ENCODE measurements around the gene TRAPPC10.

The TRAPPC10 gene

DNA sequence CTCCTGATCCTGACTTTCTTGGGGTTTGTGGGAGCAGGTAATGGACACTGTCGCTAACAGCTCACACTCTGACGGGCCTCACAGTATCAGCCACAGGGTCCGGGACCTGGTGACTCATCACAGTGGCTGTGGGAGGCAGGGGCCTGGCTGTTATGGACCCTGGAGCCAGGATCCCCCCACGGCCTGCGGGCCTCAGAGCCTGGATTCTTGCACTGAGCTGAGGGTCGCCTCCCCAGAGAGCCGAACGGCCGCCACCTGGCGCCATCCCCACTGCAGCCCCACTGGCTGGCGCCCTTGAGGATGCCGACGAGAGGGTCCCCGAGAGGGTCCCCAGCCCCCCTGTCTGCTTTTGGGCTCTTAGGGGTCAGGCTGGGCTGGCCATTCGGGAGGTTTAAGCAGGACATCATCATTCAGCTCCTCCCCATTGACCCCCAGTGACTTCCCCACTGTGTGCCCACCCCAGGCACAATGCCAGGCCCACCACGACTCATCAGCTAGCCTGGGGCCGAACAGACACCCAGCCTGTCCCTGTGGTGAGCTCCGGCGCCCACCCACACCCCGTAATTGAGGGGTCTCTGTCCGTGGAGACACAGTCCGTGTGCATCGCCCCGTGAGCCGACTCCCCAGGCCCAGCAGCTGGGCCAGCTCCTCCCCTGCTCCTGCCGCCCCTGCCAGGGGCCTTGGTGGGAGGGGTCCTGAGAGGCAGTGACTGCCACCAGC, 30.8 kb upstream of the TRAPPC10 start:
- DNase-seq: no peak

DNA sequence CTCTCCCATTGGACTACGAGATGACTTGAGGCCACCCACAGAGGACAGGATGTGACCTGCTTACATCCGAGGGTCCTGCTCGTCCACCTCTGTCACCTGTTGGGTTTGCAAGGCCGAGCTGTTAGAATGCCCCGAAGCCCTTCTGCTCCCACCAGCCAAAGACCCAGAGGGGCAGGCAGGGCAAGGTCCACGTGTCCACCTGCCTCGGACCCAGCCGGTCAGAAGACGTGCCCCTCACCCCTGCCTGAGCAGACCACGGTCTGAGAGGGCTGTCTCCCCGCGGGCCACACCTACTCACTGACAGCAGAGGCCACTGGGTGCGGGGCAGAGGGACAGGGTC, 30.3 kb upstream of the TRAPPC10 start:
- no peak for DNase-seq

DNA sequence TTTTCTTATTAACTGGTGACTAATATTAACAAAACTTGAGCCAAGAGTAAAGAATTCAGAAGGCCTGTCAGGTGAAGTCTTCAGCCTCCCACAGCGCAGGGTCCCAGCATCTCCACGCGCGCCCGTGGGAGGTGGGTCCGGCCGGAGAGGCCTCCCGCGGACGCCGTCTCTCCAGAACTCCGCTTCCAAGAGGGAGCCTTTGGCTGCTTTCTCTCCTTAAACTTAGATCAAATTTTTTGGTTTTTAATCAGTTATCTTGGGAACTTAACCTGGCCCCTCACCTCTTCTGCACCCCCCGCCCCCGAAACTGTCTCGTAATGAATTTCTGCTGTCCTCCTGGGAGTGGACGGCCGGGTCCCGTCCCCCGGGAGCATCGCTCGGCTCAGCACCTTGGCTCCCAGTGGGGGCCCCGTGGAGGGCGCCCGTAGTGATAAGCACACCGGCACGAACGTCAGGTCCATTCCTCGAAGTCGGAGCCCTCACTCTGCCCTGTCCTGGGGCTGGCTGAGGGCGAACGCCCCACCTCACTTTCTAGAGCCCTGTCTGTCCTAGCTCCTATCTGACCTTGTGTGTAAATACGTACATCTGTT, 29.5 kb upstream of the TRAPPC10 start:
- no peak for DNase-seq

DNA sequence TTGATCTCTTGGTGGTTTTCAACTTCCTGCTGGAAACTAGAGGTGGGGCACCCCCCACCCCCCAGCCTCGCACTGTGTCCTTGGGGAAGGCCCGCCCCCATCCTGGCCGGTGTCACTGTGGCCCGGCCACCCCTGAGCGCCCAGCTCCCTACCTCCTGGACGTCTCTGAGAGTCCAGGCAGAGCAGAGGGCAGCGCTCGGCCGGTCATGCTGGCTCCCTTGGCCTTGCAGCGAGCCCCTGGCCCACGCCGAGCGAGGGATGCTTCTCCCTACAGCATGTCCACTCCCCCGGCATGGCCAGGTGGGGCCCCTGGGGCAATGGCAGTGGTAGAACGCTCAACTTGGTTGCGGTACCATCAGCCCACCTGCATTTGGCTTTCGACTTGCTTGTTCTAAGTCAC, 28.7 kb upstream of the TRAPPC10 start:
- no peak for DNase-seq

DNA sequence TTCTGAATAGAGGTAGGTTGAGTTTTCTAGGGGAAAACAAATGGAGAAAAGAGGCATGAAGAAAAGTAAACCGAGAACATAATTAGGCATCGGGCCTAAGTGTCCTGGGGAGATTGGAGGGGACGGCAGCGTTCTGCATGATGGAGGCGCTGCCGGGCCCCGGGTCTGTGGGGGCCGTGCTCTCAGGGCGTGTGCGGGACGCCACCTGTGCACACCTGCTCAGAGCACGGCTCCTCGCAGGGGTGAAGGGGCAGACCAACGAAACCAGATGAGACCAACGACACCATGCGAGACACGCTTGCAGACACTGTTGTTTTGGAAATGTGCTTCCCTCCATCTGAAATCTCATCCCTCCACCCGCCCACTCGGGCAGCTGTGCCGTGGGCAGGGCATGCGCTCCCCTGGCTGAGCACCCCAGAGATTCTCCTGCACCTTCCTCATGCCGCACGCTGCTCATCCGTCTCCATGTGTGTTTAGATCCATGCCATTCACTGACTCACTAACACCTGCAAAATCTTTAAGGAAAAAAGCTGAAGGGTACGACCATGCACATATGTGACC, 28.2 kb upstream of the TRAPPC10 start:
- DNase-seq: no peak

DNA sequence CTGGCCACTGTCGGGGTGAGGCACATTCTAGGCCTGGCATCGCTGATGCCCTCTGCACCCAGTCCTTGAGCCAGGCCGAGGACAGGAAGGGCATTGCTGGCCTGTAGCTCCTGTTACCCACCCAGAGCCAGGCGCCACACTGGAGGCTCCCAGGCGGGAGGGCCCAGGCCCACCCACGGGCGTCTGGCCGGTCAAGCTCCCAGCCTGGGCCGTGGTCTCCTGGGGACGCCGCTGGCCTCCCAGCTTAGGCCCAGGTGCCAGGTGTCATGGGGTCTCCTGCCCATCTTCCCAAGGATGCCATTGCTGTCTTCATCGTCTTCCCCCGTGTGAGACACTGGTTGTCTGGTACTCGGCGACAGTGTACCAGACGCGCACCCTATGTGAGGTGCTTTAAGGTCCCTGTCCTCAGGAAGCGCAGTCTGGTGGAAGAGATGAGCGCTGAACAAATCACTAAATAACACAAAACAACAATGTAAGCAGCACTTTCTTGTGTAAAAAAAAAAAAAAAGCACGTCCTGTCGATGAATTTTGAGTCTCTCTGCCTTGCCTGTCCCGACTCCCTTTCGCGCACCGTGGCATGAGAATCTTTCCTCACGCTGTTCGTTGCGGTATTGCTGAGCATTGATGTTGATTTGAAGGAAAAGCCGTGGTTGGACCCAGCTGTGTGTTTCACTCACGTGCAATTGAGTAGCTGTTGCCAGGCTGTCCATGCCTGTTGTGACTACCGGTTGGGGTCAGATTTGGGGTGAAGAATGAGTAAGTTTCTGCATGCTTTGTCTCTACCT, 27.0 kb upstream of the TRAPPC10 start:
- DNase-seq: peak in 1 of 56 donors; percentile 13

DNA sequence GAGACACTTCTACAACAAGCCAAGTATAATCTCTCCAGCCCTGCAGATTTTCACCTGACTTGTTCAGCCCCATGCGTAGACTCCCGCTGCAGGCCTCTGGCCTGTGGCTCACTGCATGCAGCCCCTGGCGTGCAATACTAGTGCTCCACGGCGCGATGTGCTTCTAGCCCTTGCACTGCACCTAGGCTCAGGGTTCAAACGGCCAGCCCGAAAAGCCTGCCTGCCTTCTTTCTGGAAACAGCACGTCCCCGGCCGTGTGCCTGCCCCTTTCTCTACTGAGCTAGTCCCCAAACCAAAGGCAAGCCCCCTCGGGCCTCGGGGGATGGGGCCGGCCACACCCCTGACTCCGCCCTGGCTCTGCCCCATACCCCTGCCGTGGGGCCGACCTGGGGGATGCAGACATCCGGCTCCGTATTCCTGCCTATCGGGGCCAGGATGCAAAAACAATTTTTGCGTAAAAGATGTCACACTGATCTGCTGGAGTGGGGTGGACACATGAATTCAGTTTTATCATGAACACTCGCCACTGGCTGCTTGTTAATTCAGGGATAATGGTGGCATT, 26.3 kb upstream of the TRAPPC10 start:
- no peak for DNase-seq

DNA sequence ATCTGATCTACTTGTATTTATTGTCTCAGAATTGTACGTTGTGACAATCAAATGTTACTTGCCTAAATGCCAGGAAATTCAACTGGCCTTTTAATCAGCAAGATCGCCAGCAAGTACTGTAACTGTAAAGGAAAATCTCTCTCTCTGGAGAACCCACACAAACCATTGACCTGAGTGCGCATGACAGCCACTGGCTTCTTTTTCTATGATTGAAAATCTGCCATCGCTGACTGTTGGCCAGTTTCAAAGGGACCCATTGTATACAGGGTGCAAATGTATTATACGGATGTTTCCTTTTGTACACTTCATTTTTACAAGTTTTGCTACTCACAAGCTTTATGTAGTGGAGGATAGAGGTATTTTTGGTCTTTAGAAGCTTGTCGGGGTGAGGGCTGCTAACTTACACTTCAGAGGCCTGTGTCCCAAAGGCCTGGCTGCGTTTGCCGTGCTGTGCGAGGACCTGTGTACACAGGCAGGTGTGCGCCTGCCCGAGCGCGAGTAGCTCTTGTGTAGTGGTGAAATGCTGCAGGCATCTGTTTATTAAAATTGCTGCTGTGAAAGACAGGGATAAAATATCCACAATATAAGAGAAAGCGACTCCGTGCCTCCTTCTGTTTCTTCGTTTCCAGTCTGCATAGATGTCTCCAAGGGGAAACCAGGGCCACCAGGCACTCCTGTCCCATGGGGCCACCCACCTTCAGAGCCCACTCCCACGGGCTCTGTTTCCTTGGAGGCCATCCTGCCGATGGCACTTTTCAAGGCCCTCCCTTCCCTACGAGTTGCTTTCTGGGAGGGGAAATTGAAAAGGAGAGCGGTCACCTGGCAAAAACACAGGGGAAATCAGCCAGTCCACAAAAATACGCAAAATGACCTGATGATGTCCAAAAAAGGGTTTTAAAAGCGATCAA, 25.3 kb upstream of the TRAPPC10 start:
- DNase-seq: peak in 18 of 56 donors; percentile 24 to 79 (median 52)

DNA sequence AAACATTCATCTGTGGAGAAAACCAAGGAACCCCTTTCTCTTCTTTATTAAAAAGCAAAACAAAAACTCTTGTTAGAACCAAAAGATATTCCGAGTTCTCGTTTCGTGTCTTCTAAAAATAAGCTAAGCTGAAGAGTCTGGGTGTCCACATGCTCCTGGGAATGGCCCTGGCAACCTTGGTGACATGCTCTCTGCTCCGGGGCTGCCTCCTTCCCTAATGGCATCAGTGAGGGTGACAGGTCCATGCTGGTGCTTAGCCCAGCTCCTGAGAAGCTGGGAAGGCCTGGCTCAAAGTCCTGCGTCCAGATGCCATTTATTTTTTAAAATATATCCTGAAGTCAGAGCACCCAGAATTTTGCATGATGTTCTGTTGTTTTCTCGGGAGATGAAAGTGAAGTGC, 24.6 kb upstream of the TRAPPC10 start:
- no peak for DNase-seq

DNA sequence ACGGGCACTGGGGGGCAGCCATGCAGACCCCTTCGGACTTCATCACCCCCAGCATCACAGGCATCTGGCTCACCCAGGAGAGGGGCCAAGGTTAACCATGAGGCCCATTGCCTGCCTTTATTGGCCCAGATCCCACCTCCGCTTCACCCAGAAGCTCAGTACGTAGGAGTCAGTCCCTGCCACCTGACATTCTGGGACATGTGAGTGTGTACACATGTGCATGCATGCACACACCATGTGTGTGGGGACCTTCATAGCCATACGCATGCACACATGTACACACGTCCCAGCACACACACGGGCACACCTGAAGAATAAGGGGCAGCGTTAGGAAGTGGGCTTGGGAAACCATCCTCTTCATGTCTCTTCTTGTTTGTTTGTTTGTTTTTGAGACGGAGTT, 24.1 kb upstream of the TRAPPC10 start:
- no peak for DNase-seq

DNA sequence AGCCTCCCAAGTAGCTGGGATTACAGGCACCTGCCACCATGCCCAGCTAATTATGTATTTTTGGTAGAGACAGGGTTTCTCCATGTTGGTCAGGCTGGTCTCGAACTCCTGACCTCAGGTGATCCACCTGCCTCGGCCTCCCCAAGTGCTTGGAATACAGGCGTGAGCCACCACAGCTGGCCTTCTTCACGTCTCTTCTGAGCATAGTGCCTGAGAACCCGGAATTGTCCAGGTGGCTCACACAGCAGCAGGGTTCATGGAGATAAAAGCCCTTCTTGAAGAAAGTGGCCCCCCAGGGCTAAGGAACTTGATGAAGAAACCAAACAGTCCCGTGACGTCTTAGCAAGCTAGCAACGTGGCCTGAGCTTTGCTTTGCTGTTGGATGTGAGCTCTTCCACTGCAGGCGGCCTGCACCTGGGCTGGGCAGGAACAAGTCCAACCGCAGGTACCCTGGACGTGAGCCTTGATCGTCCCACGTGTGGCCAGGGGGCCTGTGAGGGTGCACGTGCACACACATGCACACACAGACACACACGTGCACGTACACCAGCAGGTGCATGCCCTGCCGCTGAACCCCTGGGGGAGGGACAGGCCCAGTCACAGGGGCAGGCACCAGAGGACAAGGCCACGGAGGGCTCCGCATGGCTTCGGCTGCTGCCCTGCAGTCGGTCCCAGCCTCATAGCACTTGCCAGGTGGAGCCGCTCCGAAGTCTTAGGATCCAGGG, 23.4 kb upstream of the TRAPPC10 start:
- no peak for DNase-seq

DNA sequence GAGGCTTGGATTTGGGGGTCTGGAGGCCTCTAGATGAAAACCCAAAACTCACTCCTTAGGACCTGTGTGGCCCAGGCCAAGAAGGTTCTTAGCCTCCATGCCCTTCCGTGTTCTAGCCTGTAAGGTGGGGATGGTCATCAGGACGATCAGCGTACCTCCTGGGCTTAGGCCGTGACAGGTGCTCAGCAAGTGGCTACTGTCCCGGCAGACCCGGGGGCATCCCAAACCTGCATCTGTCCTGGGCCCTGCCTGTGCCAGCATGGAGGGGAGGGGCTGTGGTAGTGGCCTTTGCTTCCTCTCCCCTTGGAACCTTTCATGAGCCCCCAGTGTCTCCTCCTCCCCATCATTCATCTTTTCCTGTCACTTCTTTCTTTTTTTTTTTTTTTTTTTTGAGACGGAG, 22.7 kb upstream of the TRAPPC10 start:
- DNase-seq: no peak

DNA sequence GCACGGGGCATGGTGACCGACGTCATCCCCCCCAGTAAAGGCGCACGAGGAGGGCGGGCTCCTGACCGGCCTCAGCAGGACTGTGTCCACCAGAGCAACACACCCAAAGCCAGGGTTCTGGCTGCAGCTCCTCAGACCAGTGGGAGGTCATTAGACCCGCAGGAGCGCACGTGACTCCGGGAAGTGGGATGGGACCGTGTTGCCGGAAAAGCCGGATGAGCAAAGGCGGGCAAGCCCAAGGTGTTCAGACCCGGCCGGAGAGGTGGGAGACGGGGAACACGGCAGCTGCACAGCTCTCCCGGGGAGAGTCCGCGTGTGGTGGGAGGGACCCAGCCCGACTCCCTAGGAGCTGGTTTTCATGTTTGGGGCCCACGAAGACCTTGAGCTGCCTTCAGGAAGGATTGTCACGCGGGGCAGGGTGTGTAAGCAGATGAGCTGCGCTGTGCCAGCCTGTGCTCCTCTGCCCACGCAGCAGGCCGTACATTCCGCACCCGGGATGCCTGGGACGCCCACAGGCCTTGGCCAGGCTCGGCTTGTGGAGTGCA, 20.6 kb upstream of the TRAPPC10 start:
- no peak for DNase-seq

DNA sequence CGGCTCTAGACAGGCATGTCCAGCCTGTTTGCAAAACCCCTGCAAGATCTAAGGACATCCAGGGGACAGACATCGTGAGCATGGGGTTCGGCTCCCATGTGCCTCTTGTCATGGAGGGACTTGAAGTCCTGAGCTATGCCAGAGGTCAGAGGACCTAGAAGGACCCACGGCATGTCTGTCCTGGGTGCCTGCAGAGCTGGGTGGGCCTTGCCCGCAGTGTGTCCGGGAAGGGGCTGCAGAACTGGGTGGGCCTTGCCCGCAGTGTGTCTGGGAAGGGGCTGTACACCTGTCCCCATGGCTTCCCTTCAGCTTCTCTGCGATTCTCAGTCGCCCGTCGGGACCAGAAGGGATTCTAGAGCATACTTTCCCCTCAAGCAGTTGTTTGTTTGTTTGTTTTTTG, 20.0 kb upstream of the TRAPPC10 start:
- no peak for DNase-seq

DNA sequence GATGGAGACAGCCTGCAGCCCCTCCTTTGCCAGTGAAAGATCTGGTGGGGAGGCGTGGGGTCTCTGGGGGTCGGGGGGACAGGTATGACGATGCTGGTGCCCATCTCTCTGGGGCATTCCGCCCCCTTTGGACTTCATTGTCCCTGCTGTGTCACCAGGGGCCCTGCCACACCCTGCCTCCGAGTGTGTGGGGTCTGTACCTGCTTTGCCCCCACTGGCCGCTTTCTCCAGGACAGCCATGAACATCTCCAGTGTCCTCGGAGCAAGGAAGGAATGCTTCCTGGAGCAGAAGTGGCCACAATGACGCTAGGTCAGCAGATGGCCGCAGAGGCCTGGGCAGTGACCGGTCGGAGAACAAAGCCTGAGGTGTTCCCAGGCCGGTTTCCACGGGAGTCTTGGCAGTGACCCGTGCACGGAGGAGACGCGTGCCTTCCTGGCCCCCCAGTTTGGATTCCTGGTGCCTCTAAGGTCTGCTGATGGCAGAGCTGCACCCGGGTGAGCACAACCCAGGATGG, 18.6 kb upstream of the TRAPPC10 start:
- DNase-seq: no peak

DNA sequence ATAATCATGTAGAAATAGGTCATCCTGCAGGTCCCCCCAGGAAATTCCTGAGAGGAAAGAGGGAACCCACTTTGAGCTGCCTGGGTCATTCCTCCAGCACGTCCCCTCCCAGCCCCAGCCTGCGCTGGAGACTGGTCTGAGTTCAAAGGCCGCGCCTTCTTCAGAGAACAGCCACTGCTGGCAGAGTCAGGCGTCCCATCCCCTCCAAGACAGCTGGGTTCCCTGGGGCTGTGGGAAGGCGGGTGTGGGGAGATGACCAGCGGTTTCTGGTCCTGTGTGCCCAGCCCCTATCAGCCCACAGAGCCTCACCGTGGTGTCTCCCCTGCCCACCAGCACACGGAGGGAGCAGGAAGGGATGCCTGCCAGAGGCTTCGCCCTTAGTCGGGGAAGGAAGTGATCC, 18.0 kb upstream of the TRAPPC10 start:
- DNase-seq: no peak

DNA sequence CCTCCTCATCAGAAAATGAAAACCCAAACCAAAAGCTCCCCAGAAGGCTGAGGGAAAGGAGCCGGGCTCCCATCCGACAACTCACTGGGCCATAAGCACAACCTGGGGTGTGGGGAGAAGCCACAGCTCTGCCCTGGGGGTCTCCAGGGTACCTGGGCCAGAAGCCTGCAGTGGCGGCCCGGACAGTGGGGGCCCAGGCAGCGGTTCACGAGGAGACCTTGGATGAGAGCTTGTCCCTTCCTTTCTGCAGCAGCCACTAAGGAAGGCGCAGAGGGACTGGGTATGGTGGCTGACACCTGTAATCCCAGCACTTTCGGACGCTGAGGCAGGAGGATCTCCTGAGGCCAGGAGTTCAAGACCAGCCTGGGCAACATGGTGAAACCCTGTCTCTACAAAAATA, 17.5 kb upstream of the TRAPPC10 start:
- DNase-seq: no peak

DNA sequence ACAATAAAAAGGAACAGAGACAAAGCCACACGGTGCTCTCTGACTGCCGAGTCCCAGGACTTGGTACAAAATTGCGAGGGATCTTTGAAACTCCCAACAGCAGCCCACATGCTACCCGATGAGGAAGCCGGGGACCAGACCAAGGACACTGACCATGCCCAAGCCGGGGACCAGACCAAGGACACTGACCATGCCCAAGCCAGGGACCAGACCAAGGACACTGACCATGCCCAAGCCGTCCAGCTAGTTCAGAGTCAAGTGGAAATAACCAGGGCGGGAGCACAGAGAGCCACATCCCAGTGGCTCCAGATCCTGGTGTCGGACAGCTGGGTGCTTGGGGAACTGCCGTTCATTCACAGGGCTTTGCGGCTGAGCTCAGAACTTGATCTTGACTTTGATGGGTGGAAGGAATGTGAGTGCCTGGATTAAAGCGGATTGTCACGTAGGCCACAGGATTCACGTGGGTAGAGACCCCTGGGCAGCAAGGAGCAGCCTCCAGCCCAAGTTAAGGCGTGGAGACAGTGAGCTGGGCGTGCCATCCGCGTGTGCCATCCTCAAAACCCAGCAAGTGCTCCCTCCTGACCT, 16.5 kb upstream of the TRAPPC10 start:
- DNase-seq: no peak
